ENCODE results near the gene CKAP2L. TPM values are rescaled to one million over a fixed set of nuclear protein-coding genes. Genes with fewer than 3 reads are reported as not detected.

Gene CKAP2L
- total and polyA plus RNA-seq, 9 of the 15 experiments (the other 6 are each of a cell fraction or from before 2014, with no cell fraction given), result 10.4 to 21.9 (median 14.2) TPM

- peak; percentile 49; the same call in 1 of the 2 replicates for TF ChIP-seq NKRF (IDR thresholded peaks at IDR 0.05; ENCODE audit: borderline replicate concordance)
- no peak for TF ChIP-seq ZBTB11 (CRISPR knock-in tag; IDR thresholded peaks at IDR 0.05)
- TF ChIP-seq NEUROD1 (IDR thresholded peaks at IDR 0.05; ENCODE audit: borderline replicate concordance, low read depth, low read length, partially characterized antibody), result no peak
- no peak for TF ChIP-seq ZFP30 (CRISPR knock-in tag; IDR thresholded peaks at IDR 0.05; ENCODE audit: borderline replicate concordance)
- TF ChIP-seq ARHGAP35 (IDR thresholded peaks at IDR 0.05; ENCODE audit: partially characterized antibody), result no peak
- TF ChIP-seq ARID3A (IDR thresholded peaks at IDR 0.05; ENCODE audit: borderline replicate concordance, low read depth, low read length), result peak; percentile 32; the same call in 1 of the 2 replicates
- no peak for TF ChIP-seq HDAC8 (tag; IDR thresholded peaks at IDR 0.05)
- TF ChIP-seq YBX1 (IDR thresholded peaks at IDR 0.05), result no peak
- TF ChIP-seq ZBTB43 (CRISPR knock-in tag; IDR thresholded peaks at IDR 0.05), result no peak
- 0 out of 2 replicates have a peak, but pooled peaks have one; percentile 43 for TF ChIP-seq THRB (CRISPR knock-in tag; conservative IDR thresholded peaks at IDR 0.05)
- TF ChIP-seq HES1 (IDR thresholded peaks at IDR 0.05; ENCODE audit: low read depth), result 0 out of 2 replicates have a peak, but pooled peaks have one; percentile 26
- no peak for TF ChIP-seq BDP1 (IDR thresholded peaks at IDR 0.05; ENCODE audit: insufficient read depth, insufficient read length)
These were observed 24.2 kb upstream of the CKAP2L start (continued) for GRCh38 chr2:112788653-112789052.
